BE2C (cell line): ENCODE data around the gene ADCY5.

Experiments used
- DNase-seq: peaks from one replicate; pipeline ENCODE4 v3.0.0-alpha.2; 2020
- H3K27me3 ChIP-seq: fragments of 250-450 bp; sonication (Bioruptor Pico); 2 replicates; pipeline ENCODE4 v1.5.1; 2020; ENCODE audit warnings: mild to moderate bottlenecking
- H3K36me3 ChIP-seq: fragments of 250-450 bp; sonication (Bioruptor Pico); 2 replicates; pipeline ENCODE4 v1.5.1; 2020; ENCODE audit warnings: mild to moderate bottlenecking
- H3K4me1 ChIP-seq: fragments of 250-450 bp; sonication (Bioruptor Pico); 2 replicates; pipeline ENCODE4 v1.5.1; 2020
- H3K4me3 ChIP-seq: 2 replicates; pipeline ENCODE4 v1.5.1; 2011; ENCODE audit warnings: low read depth, low read length
- H3K9me3 ChIP-seq: fragments of 250-450 bp; sonication (Bioruptor Pico); 2 replicates; pipeline ENCODE4 v1.5.1; 2020
- TF ChIP-seq, protein P1 (sequence below): IDR thresholded peaks from 2 replicates; pipeline ENCODE4 v1.5.1; 2012; ENCODE audit warnings: mild to moderate bottlenecking, low read depth, low read length

Gene ADCY5

GRCh38 chr3:123335007-123335670 lies 113.8 kb downstream of the ADCY5 start:
- Histone ChIP-seq H3K4me3 (no peak overlapping the region), H3K27me3 (no peaks in the 10 kb centered on the region), H3K9me3 (no peaks in the 10 kb centered on the region), H3K36me3 (no peaks in the 10 kb centered on the region), H3K4me1 (no peaks in the 10 kb centered on the region)
- no peak for DNase-seq
- TF ChIP-seq, protein P1, sequence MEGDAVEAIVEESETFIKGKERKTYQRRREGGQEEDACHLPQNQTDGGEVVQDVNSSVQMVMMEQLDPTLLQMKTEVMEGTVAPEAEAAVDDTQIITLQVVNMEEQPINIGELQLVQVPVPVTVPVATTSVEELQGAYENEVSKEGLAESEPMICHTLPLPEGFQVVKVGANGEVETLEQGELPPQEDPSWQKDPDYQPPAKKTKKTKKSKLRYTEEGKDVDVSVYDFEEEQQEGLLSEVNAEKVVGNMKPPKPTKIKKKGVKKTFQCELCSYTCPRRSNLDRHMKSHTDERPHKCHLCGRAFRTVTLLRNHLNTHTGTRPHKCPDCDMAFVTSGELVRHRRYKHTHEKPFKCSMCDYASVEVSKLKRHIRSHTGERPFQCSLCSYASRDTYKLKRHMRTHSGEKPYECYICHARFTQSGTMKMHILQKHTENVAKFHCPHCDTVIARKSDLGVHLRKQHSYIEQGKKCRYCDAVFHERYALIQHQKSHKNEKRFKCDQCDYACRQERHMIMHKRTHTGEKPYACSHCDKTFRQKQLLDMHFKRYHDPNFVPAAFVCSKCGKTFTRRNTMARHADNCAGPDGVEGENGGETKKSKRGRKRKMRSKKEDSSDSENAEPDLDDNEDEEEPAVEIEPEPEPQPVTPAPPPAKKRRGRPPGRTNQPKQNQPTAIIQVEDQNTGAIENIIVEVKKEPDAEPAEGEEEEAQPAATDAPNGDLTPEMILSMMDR = no peak

DNA sequence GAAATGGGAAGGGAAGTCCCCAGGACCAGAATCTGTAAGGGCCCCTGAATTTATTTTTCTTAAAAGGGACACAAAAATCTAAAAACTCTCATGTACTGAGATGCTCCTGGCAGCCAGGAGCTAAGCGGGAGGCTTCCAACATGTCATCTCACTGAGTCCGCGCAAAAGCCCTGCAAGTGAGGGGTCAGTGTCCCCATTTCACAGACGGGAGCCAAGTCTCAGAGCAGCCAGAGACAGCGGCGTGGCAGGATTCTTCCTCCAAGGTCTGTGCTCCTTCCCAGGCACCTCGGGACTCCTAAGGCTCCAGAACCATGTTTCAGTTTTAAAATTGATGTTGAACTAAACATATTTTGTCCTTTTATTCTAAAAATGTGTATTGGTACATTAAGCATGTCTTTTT lies 114.8 kb downstream of the ADCY5 start:
- TF ChIP-seq, protein P1 = no peak
- Histone ChIP-seq H3K36me3 (no peaks in the 10 kb centered on the region), H3K4me1 (no peaks in the 10 kb centered on the region), H3K9me3 (no peaks in the 10 kb centered on the region), H3K27me3 (no peaks in the 10 kb centered on the region), H3K4me3 (no peak overlapping the region)
- DNase-seq = no peak

DNA sequence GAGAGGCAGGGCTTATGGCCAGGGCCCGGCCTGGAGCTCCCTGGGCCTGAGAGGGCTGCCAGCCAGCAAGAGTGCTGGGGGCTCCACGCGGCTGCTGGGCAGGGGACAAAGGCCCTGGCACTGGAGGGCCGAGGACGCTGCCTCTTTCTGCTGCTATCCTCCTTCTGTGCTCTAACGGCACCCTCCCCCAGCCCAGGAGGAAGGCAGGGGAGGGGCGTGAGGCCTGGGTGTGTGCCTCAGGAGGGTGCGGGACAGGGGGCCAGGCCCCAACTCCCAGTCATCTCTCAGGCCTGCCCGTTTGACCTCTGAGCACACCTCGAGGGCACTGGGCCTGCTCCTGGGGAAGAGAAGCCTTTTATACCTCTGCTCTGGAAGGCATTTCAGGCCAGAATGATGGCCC lies 115.5 kb downstream of the ADCY5 start:
- Histone ChIP-seq H3K36me3 (no peaks in the 10 kb centered on the region), H3K27me3 (no peaks in the 10 kb centered on the region), H3K4me1 (no peaks in the 10 kb centered on the region), H3K4me3 (no peak overlapping the region), H3K9me3 (no peaks in the 10 kb centered on the region)
- TF ChIP-seq, protein P1 = no peak
- DNase-seq = no peak

DNA sequence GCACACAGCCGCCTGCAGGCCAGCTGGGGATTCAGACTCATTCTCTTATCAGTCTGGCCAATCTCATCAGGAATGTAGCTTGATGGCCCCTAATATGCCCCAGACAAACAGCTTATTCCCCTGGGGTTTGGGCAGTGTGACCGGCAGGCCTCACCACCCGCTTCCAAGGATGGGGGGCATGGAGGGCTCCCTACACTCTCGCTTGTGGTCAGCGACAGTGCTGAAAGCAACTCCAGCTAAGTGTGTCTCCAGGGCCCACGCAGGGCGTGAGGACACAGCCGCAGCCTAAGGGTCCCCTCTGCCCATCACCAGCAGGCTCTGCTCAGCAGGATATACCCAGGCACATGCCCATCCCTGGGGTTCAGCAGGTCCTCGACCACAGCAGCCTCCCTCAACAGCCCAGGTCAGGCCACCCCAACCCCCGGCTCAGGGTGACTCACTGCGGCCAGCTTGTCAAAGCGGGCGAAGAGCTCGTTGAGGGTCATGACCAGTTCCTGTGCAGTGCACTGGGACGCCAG lies 116.7 kb downstream of the ADCY5 start:
- Histone ChIP-seq H3K4me3 (no peak overlapping the region), H3K36me3 (no peaks in the 10 kb centered on the region), H3K4me1 (no peaks in the 10 kb centered on the region), H3K9me3 (no peaks in the 10 kb centered on the region), H3K27me3 (no peaks in the 10 kb centered on the region)
- TF ChIP-seq, protein P1 = no peak
- DNase-seq = no peak

- DNase-seq = no peak
- TF ChIP-seq, protein P1 = no peak
- Histone ChIP-seq H3K4me3 (no peak overlapping the region), H3K27me3 (no peaks in the 10 kb centered on the region), H3K36me3 (no peaks in the 10 kb centered on the region), H3K9me3 (no peaks in the 10 kb centered on the region), H3K4me1 (no peaks in the 10 kb centered on the region)
Measured at GRCh38 chr3:123331651-123332050, 117.2 kb downstream of the ADCY5 start.

- TF ChIP-seq, protein P1 = no peak
- Histone ChIP-seq H3K9me3 (no peaks in the 10 kb centered on the region), H3K4me1 (no peaks in the 10 kb centered on the region), H3K4me3 (no peak overlapping the region), H3K27me3 (no peaks in the 10 kb centered on the region), H3K36me3 (no peaks in the 10 kb centered on the region)
- DNase-seq = no peak
Measured at GRCh38 chr3:123331006-123331405, 117.9 kb downstream of the ADCY5 start.
